Mammary epithelial cell (primary cell): ENCODE data around the gene ETF1.

Source experiments
- EZH2 ChIP-seq: IDR thresholded peaks from 2 replicates; pipeline ENCODE4 v1.6.1; 2012; ENCODE audit warnings: low read length, inconsistent platforms, borderline replicate concordance
- TF ChIP-seq, protein P1 (sequence below), 2 donors: IDR thresholded peaks in 1 of 2; conservative IDR thresholded peaks in 1 of 2; 2 replicates each; pipeline ENCODE4 v1.5.1; 2011 to 2012; ENCODE audit warnings: inconsistent platforms in 2 of 2, low read length in 2 of 2, mild to moderate bottlenecking in 2 of 2, control low read depth in 1 of 2, low read depth in 1 of 2; ENCODE audit not compliant: insufficient read depth in 1 of 2; ENCODE audit errors: extremely low read depth in 1 of 2

DNA sequence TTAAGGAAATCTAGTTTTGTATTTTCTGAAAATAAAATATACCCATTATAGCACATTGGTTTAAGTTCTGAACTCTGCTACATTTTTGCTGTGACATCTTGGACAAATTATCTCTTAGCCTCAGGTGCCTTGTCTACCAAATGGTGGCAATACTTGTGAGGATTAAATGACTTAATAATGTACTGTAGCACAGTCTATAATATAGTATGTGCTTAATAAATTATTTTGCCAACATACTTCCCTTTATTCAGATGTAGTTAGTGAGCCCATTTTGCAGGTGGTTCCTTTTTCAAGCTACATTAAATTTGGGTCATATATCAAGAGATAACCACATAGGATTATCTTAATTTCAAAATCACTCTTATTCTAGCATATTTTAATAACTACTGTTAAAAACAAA is 3.2 kb downstream of the ETF1 start:
- TF ChIP-seq, protein P1, sequence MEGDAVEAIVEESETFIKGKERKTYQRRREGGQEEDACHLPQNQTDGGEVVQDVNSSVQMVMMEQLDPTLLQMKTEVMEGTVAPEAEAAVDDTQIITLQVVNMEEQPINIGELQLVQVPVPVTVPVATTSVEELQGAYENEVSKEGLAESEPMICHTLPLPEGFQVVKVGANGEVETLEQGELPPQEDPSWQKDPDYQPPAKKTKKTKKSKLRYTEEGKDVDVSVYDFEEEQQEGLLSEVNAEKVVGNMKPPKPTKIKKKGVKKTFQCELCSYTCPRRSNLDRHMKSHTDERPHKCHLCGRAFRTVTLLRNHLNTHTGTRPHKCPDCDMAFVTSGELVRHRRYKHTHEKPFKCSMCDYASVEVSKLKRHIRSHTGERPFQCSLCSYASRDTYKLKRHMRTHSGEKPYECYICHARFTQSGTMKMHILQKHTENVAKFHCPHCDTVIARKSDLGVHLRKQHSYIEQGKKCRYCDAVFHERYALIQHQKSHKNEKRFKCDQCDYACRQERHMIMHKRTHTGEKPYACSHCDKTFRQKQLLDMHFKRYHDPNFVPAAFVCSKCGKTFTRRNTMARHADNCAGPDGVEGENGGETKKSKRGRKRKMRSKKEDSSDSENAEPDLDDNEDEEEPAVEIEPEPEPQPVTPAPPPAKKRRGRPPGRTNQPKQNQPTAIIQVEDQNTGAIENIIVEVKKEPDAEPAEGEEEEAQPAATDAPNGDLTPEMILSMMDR (conservative IDR thresholded peaks at IDR 0.05 in 1 of 2, IDR thresholded peaks at IDR 0.05 in 1 of 2; ENCODE audit: extremely low read depth in 1 of 2, insufficient read depth in 1 of 2, low read depth in 1 of 2, low read length in 2 of 2): no peak
- TF ChIP-seq EZH2: no peak
